H1 (cell line): Measurements from ENCODE around the gene EPHB3. TPM values are rescaled to one million over a fixed set of nuclear protein-coding genes. Genes with fewer than 3 reads are reported as not detected.

Source experiments
- CTCF ChIA-PET: fragments of 300-600 bp; sonication (Branson Sonifier 250); formaldehyde crosslinking; loops from one replicate; lab custom pipeline; 2021; ENCODE audit not compliant: partially characterized antibody; lab: Charles Lee
- POLR2A ChIA-PET: fragments of 300-600 bp; sonication (Branson Sonifier 250); formaldehyde crosslinking; loops from one replicate; lab custom pipeline; 2021; ENCODE audit warnings: inconsistent platforms; ENCODE audit not compliant: partially characterized antibody; lab: Charles Lee
- DNase-seq, 2 experiments: peaks; one replicate each; pipeline versions ENCODE4 v3.0.0 to v3.0.0-alpha.2; 2010 to 2022; ENCODE audit warnings: low spot score in 2 of 2, low read depth in 1 of 2, mixed read lengths in 1 of 2
- FAIRE-seq: peaks from 2 replicates; lab custom pipeline; 2011; peaks lifted over from hg19 to GRCh38; lab: Jason Lieb, UNC
- H2AFZ ChIP-seq: 2 replicates; pipeline ENCODE4 v1.8.1; 2012; ENCODE audit warnings: low read length, inconsistent platforms
- H2AK5ac ChIP-seq: 2 replicates; pipeline ENCODE4 v1.6.1; 2013; ENCODE audit warnings: low read depth, low read length
- H2BK120ac ChIP-seq: replicated peaks from 2 replicates; pipeline ENCODE3; 2013; ENCODE audit warnings: low read depth, low read length, inconsistent platforms
- H2BK12ac ChIP-seq: 2 replicates; pipeline ENCODE4 v1.6.1; 2013; ENCODE audit warnings: low read depth, low read length
- H2BK15ac ChIP-seq: 2 replicates; pipeline ENCODE4 v1.6.1; 2013; ENCODE audit warnings: low read length
- H2BK20ac ChIP-seq: 2 replicates; pipeline ENCODE4 v1.6.1; 2013; ENCODE audit warnings: low read length
- H2BK5ac ChIP-seq: 2 replicates; pipeline ENCODE4 v1.6.1; 2013; ENCODE audit warnings: low read depth, low read length
- H3K14ac ChIP-seq: 2 replicates; pipeline ENCODE4 v1.6.1; 2013; ENCODE audit warnings: inconsistent platforms; ENCODE audit not compliant: insufficient read length
- H3K18ac ChIP-seq: 2 replicates; pipeline ENCODE4 v1.6.1; 2013; ENCODE audit warnings: low read length; ENCODE audit errors: extremely low read depth
- H3K23ac ChIP-seq: 2 replicates; pipeline ENCODE4 v1.6.1; 2013; ENCODE audit warnings: inconsistent platforms; ENCODE audit not compliant: insufficient read length
- H3K23me2 ChIP-seq: 2 replicates; pipeline ENCODE4 v1.6.1; 2013; ENCODE audit warnings: low read depth, low read length
- H3K27ac ChIP-seq: 2 replicates; pipeline ENCODE4 v1.6.1; 2011; ENCODE audit warnings: low read depth, low read length, inconsistent platforms
- H3K27me3 ChIP-seq, 4 experiments: replicated peaks in 1 of 4; 1 replicate in 1 of 4; 2 replicates in 3 of 4; pipeline versions ENCODE4 v1.6.1 to v1.8.1; 2011 to 2013; ENCODE audit warnings: low read length in 3 of 4, mild to moderate bottlenecking in 3 of 4, inconsistent platforms in 2 of 4, mixed read lengths in 2 of 4, moderate library complexity in 1 of 4; ENCODE audit not compliant: control insufficient read depth in 3 of 4, insufficient read depth in 3 of 4; ENCODE audit errors: extremely low read depth in 1 of 4
- H3K36me3 ChIP-seq, 4 experiments: 2 replicates each; pipeline versions ENCODE4 v1.6.1 to v1.8.1; 2011 to 2013; ENCODE audit warnings: mild to moderate bottlenecking in 4 of 4, low read length in 3 of 4, moderate library complexity in 2 of 4, control low read depth in 1 of 4, inconsistent platforms in 1 of 4; ENCODE audit not compliant: insufficient read depth in 4 of 4, control insufficient read depth in 2 of 4
- H3K4ac ChIP-seq: replicated peaks from 2 replicates; pipeline ENCODE3; 2013; ENCODE audit warnings: low read length, low read depth, mixed read lengths, inconsistent platforms; ENCODE audit not compliant: insufficient read length
- H3K4me1 ChIP-seq, 4 experiments: replicated peaks in 1 of 4; 1 replicate in 1 of 4; 2 replicates in 3 of 4; pipeline versions ENCODE4 v1.6.1 to v1.8.1; 2011 to 2013; ENCODE audit warnings: low read length in 3 of 4, inconsistent platforms in 2 of 4, mixed read lengths in 1 of 4; ENCODE audit not compliant: insufficient read depth in 4 of 4, control insufficient read depth in 3 of 4
- H3K4me2 ChIP-seq, 2 experiments: 2 replicates each; pipeline versions ENCODE4 v1.6.1 to v1.8.1; 2011 to 2013; ENCODE audit warnings: low read depth in 2 of 2, low read length in 2 of 2, control low read depth in 1 of 2, inconsistent platforms in 1 of 2, mild to moderate bottlenecking in 1 of 2; ENCODE audit not compliant: insufficient read depth in 1 of 2
- H3K4me3 ChIP-seq, 4 experiments: fragments of 200-600, 300-600 bp in 1 of 4; sonication (generic), shearing (Covaris generic), sonication (Bioruptor Twin) in 1 of 4; 2 replicates each; pipeline versions ENCODE4 v1.5.1 to v1.8.1; 2011 to 2016; ENCODE audit warnings: low read length in 4 of 4, low read depth in 3 of 4, control low read depth in 2 of 4, inconsistent platforms in 2 of 4, mild to moderate bottlenecking in 2 of 4, mixed read lengths in 1 of 4, moderate library complexity in 1 of 4; ENCODE audit not compliant: insufficient read depth in 2 of 4; ENCODE audit errors: extremely low read depth in 1 of 4
- H3K56ac ChIP-seq: replicated peaks from 2 replicates; pipeline ENCODE3; 2013; ENCODE audit warnings: low read depth, mild to moderate bottlenecking, mixed read lengths, low read length, inconsistent platforms; ENCODE audit not compliant: insufficient read length
- H3K79me1 ChIP-seq: 2 replicates; pipeline ENCODE4 v1.6.1; 2013; ENCODE audit warnings: low read depth, low read length, control low read depth
- H3K79me2 ChIP-seq, 2 experiments: 2 replicates each; pipeline versions ENCODE4 v1.6.1 to v1.8.1; 2012 to 2013; ENCODE audit warnings: low read length in 2 of 2, mild to moderate bottlenecking in 2 of 2, inconsistent platforms in 1 of 2; ENCODE audit not compliant: insufficient read depth in 2 of 2, control insufficient read depth in 1 of 2
- H3K9ac ChIP-seq, 4 experiments: replicated peaks in 1 of 4; 1 replicate in 1 of 4; 2 replicates in 3 of 4; pipeline versions ENCODE4 v1.6.1 to v1.8.1; 2011 to 2013; ENCODE audit warnings: low read depth in 3 of 4, low read length in 3 of 4, control low read depth in 2 of 4, mild to moderate bottlenecking in 2 of 4, moderate library complexity in 2 of 4, inconsistent platforms in 1 of 4; ENCODE audit errors: extremely low read depth in 1 of 4
- H3K9me3 ChIP-seq, 2 experiments: 2 replicates each; pipeline versions ENCODE4 v1.6.1 to v1.8.1; 2012 to 2013; ENCODE audit warnings: mild to moderate bottlenecking in 2 of 2, moderate library complexity in 2 of 2, control low read depth in 1 of 2, inconsistent platforms in 1 of 2, low read depth in 1 of 2, low read length in 1 of 2, mixed read lengths in 1 of 2; ENCODE audit not compliant: insufficient read depth in 2 of 2
- H4K20me1 ChIP-seq, 2 experiments: replicated peaks in 1 of 2; 2 replicates each; pipeline versions ENCODE3 to v1.8.1; 2011 to 2013; ENCODE audit warnings: inconsistent platforms in 2 of 2, low read length in 2 of 2, mild to moderate bottlenecking in 1 of 2; ENCODE audit not compliant: insufficient read depth in 2 of 2, control insufficient read depth in 1 of 2
- H4K5ac ChIP-seq: 2 replicates; pipeline ENCODE4 v1.6.1; 2013; ENCODE audit warnings: low read length, low read depth, mixed read lengths, inconsistent platforms; ENCODE audit not compliant: insufficient read length
- H4K8ac ChIP-seq: 2 replicates; pipeline ENCODE4 v1.8.0; 2013; ENCODE audit warnings: mild to moderate bottlenecking, moderate library complexity, low read length, inconsistent platforms; ENCODE audit not compliant: insufficient read depth; ENCODE audit errors: extremely low read depth
- H4K91ac ChIP-seq: replicated peaks from 2 replicates; pipeline ENCODE3; 2013; ENCODE audit warnings: low read length, mixed read lengths, inconsistent platforms; ENCODE audit not compliant: insufficient read length
- ASH2L ChIP-seq: fragments of 200-600, 300-600 bp; sonication (generic); IDR thresholded peaks from one replicate; pipeline ENCODE4 v1.7.1; 2017; ENCODE audit warnings: low read length
- BRCA1 ChIP-seq: IDR thresholded peaks from 2 replicates; pipeline ENCODE4 v1.6.1; 2012; ENCODE audit warnings: low read depth, low read length, improper control_type of control experiment
- CHD2 ChIP-seq: IDR thresholded peaks from 2 replicates; pipeline ENCODE4 v1.6.1; 2012; ENCODE audit warnings: low read length, improper control_type of control experiment
- CTBP2 ChIP-seq: IDR thresholded peaks from 2 replicates; pipeline ENCODE4 v1.7.0; 2011; ENCODE audit warnings: borderline replicate concordance, mild to moderate bottlenecking, moderate library complexity, mixed read lengths, low read length; ENCODE audit not compliant: insufficient read depth, insufficient read length
- POLR2AphosphoS5 ChIP-seq: IDR thresholded peaks from 2 replicates; pipeline ENCODE4 v1.6.1; 2011; ENCODE audit warnings: low read depth, low read length
- POU5F1 ChIP-seq: IDR thresholded peaks from 2 replicates; pipeline ENCODE4 v1.6.1; 2011; ENCODE audit warnings: low read depth, mild to moderate bottlenecking, low read length, moderate library complexity
- SAP30 ChIP-seq: fragments of 300-600 bp; sonication (generic); IDR thresholded peaks from 2 replicates; pipeline ENCODE4 v1.7.1; 2012; ENCODE audit warnings: low read length, moderate library complexity, mild to moderate bottlenecking, inconsistent platforms; ENCODE audit not compliant: insufficient read depth, insufficient replicate concordance
- SP2 ChIP-seq: IDR thresholded peaks from 2 replicates; pipeline ENCODE4 v1.6.1; 2012; ENCODE audit warnings: mild to moderate bottlenecking, low read length, inconsistent platforms
- SUZ12 ChIP-seq: fragments of 200-600 bp; sonication (generic); IDR thresholded peaks from 2 replicates; pipeline ENCODE4 v1.6.1; 2012; ENCODE audit warnings: mild to moderate bottlenecking, inconsistent platforms, low read length, moderate library complexity, mixed read lengths
- WGBS, 2 experiments: shearing (Covaris generic) in 1 of 2; methylation state at CpG; one replicate each; pipeline versions ENCODE4 v1.1.6 to v1.1.7; 2013 to 2015; ENCODE audit warnings: low lambda C conversion rate in 2 of 2, mixed read lengths in 2 of 2, inconsistent platforms in 1 of 2, low coverage in 1 of 2, missing lambda C conversion rate in 1 of 2; ENCODE audit not compliant: insufficient replicate concordance in 2 of 2, insufficient coverage in 1 of 2, insufficient read length in 1 of 2; ENCODE audit errors: extremely low coverage in 1 of 2, missing lambda C conversion rate in 1 of 2; 5-methylcytosine and 5-hydroxymethylcytosine counted together
- polyA plus RNA-seq, 7 experiments: library from polyadenylated mRNA; depleted of rRNA in 3 of 7; stranded (reverse) in 5 of 7; unstranded in 2 of 7; fragments of >200 nt in 5 of 7; fragments of 200-250 nt in 2 of 7; gene quantifications; 1 replicate in 5 of 7; 2 replicates in 1 of 7; 4 replicates in 1 of 7; pipeline versions ENCODE4 v1.2.1 to v1.2.3, GENCODE V29; 2011 to 2013; ENCODE audit warnings: missing spikeins in 2 of 7, mixed read lengths in 2 of 7
- total RNA-seq: library from RNA; stranded (reverse); fragmentation: NEBNext Ultra II Directional; extraction: Animal tissue kit (Norgen Biotek cat#: 25700); gene quantifications from 2 replicates; pipeline ENCODE4 v1.2.1, GENCODE V29; 2021
- TF ChIP-seq, protein P1 (sequence below): IDR thresholded peaks from 2 replicates; pipeline ENCODE4 v1.6.1; 2011; ENCODE audit warnings: low read depth, mild to moderate bottlenecking, low read length; ENCODE audit not compliant: insufficient read depth
- TF ChIP-seq, protein P2 (sequence below): IDR thresholded peaks from 2 replicates; pipeline ENCODE4 v1.6.1; 2012; ENCODE audit warnings: inconsistent platforms

EPHB3 gene
- total and polyA plus RNA-seq, 2 of the 8 experiments (the other 6 are each of a cell fraction or from before 2014, with no cell fraction given) = 0.41 to 0.91 TPM

DNA sequence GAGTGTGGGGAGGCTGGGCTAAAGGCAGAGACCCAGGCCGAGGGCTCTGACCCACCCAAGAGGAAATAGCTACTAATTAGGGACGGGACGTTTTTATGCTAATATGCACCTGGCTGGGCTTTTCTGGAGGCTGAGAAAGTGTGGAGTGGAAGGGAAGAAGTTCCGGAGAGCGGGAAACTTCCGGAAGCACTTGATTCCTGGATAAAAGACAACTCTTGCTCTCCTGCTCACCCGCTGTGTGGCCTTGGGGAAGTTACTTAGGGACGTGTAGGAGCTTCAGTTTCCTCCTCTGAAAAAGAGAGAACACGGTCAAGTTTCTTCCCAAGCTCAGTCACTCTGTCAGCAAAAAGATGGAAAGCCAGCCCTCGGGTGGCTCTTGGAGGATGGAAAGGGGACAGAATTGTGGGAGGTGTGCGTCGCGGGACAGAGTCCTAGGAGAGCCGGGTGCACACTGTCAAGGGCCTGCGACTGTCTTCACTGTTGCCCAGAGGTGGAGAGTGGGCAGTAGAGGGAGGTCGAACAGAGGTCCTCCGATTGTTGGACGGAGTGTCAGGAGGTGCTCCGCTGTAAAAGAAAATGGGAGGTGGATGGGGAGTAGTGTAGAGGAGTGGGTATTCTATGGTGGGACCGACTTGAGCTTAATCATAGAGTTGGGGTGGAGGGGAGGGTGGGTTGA is 43.2 kb downstream of the EPHB3 start:
- Histone ChIP-seq H3K9ac (no peak overlapping the region), H2BK15ac (no peak overlapping the region), H3K23ac (no peak overlapping the region), H3K79me2 (no peaks in the 10 kb centered on the region), H3K36me3 (no peaks in the 10 kb centered on the region), H3K4me3 (peak overlapping the region; percentile 23 to 67 (median 30); a peak in 5 of 8 replicates), H3K79me1 (no peaks in the 10 kb centered on the region), H3K18ac (no peak overlapping the region), H4K5ac (no peak overlapping the region), H3K27me3 (peaks cover 41 to 76% (median 75%) of the 10 kb centered on the region in 4 experiments), H3K9me3 (no peaks in the 10 kb centered on the region), H2AK5ac (no peak overlapping the region), H2BK120ac (no peak overlapping the region), H3K23me2 (peaks cover 16% of the 10 kb centered on the region; the same call in 1 of the 2 replicates), H3K4me1 (peaks cover 6 to 23% (median 15%) of the 10 kb centered on the region in 4 experiments), H3K56ac (no peak overlapping the region), H4K8ac (no peak overlapping the region), H2AFZ (no peak overlapping the region), H3K4ac (no peak overlapping the region), H4K91ac (no peak overlapping the region), H2BK5ac (no peak overlapping the region), H3K27ac (no peak overlapping the region), H2BK12ac (peak overlapping the region; percentile 50; the same call in 1 of the 2 replicates), H3K14ac (no peak overlapping the region), H3K4me2 (peak overlapping the region; percentile 77 to 82), H4K20me1 (peaks cover 2 to 10% of the 10 kb centered on the region in 2 experiments), H2BK20ac (0 out of 2 replicates have a peak overlapping the region, but pooled peaks have one; percentile 18)
- ChIA-PET POLR2A (interaction anchor here (0.9 to 1.2 kb wide), 3 partner anchors 24 to 107 kb away, joined by 3 to 6 read pairs (median 4); partner anchors contain the start of gene MAGEF1), CTCF (interaction anchor here (0.7 to 2.6 kb wide), 22 partner anchors 9 to 174 kb away, joined by 3 to 12 read pairs (median 3); partner anchors contain the start of genes EPHB3 and MAGEF1)
- WGBS, 2 experiments = 12% methylated on average over 20 of the region's 20 CpGs; no CpG with 5 or more reads in 1 of the 2 experiments
- peak; percentile 62 for FAIRE-seq
- peak; percentile 47 to 65 for DNase-seq
- TF ChIP-seq POU5F1 = no peak
- no peak for TF ChIP-seq CHD2
- TF ChIP-seq SUZ12 = 0 out of 2 replicates have a peak, but pooled peaks have one; percentile 6
- 0 out of 2 replicates have a peak, but pooled peaks have one; percentile 32 for TF ChIP-seq POLR2AphosphoS5
- TF ChIP-seq SAP30 = no peak
- no peak for TF ChIP-seq BRCA1
- TF ChIP-seq SP2 = no peak
- TF ChIP-seq, protein P1, sequence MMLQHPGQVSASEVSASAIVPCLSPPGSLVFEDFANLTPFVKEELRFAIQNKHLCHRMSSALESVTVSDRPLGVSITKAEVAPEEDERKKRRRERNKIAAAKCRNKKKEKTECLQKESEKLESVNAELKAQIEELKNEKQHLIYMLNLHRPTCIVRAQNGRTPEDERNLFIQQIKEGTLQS = no peak
- TF ChIP-seq, protein P2, sequence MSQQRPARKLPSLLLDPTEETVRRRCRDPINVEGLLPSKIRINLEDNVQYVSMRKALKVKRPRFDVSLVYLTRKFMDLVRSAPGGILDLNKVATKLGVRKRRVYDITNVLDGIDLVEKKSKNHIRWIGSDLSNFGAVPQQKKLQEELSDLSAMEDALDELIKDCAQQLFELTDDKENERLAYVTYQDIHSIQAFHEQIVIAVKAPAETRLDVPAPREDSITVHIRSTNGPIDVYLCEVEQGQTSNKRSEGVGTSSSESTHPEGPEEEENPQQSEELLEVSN = peak; percentile 57
- TF ChIP-seq CTBP2 = no peak
- peak; percentile 5 for TF ChIP-seq ASH2L
